GM12875 (cell line): ENCODE results near the gene PIK3CB.

Experiments used
- H3K4me3 ChIP-seq: one replicate; pipeline ENCODE4 v1.5.1; 2011; ENCODE audit warnings: low read depth, low read length, control low read depth
- TF ChIP-seq, protein P1 (sequence below): IDR thresholded peaks from 2 replicates; pipeline ENCODE4 v1.5.1; 2011; ENCODE audit warnings: low read depth, mild to moderate bottlenecking, control low read depth, inconsistent platforms, low read length, moderate library complexity, borderline replicate concordance; ENCODE audit not compliant: insufficient read depth

PIK3CB gene

GRCh38 chr3:138782755-138783154 lies 52.0 kb downstream of the PIK3CB start:
- no peak overlapping the region for H3K4me3 ChIP-seq
- TF ChIP-seq, protein P1, sequence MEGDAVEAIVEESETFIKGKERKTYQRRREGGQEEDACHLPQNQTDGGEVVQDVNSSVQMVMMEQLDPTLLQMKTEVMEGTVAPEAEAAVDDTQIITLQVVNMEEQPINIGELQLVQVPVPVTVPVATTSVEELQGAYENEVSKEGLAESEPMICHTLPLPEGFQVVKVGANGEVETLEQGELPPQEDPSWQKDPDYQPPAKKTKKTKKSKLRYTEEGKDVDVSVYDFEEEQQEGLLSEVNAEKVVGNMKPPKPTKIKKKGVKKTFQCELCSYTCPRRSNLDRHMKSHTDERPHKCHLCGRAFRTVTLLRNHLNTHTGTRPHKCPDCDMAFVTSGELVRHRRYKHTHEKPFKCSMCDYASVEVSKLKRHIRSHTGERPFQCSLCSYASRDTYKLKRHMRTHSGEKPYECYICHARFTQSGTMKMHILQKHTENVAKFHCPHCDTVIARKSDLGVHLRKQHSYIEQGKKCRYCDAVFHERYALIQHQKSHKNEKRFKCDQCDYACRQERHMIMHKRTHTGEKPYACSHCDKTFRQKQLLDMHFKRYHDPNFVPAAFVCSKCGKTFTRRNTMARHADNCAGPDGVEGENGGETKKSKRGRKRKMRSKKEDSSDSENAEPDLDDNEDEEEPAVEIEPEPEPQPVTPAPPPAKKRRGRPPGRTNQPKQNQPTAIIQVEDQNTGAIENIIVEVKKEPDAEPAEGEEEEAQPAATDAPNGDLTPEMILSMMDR: no peak

DNA sequence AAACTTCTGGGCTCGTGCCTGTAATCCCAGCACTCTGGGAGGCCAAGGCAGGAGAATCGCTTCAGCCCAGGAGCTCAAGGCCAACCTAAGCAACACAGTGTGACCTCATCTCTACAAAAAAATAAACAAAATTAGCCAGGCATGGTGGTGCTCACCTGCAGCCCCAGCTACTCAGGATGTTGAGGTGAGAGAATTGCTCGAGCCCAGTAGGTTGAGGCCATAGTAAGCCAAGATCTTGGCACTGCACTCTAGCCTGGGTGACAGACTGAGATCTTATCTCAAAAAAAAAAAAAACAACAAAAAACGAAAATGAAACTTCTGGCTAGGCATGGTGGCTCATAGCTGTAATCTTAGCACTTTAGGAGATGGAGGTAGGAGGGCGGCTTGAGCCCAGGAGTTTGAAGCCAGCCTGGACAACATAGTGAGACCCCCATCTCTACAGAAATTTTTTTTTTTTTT lies 53.7 kb downstream of the PIK3CB start:
- TF ChIP-seq, protein P1: no peak
- no peak overlapping the region for H3K4me3 ChIP-seq

- H3K4me3 ChIP-seq: no peak overlapping the region
- TF ChIP-seq, protein P1: no peak
Measured at GRCh38 chr3:138778643-138779042, 56.1 kb downstream of the PIK3CB start.

GRCh38 chr3:138776961-138777360 lies 57.8 kb downstream of the PIK3CB start:
- TF ChIP-seq, protein P1: no peak
- no peak overlapping the region for H3K4me3 ChIP-seq

- no peak overlapping the region for H3K4me3 ChIP-seq
- TF ChIP-seq, protein P1: no peak
Measured at GRCh38 chr3:138775254-138775595, 59.5 kb downstream of the PIK3CB start.

DNA sequence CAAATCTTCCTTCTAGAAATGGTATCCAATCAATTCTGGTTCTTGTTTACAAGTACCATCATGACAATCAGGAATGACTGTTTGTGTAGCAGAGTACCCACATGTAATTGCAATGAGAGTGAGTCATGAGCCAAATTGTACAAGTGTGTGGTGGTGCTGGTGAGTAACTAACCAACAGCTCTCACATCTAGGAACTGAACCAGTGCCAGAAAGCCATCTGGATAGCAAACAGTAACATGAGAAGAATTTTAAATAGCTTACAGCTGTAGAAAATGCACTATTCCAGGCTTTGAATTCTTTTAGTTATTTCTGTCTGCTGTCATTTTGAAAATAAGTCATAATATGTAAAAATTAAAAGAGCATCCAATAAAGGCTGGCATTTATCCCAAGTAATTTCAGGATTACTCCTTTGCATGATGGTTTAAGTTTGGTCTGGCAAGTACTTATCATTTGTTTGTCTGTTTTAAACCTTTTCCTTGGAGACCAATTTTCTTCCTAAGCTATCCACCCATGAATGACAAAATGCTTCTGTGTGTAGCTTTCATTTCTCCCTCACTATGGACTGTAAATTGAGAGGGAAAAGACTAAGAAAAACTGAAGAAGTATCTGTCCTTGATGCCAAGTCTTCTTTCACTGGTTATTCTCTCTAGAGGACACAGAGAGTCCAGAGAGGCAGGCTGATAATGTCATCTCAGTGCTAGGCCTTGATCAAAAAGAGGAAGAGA lies 60.0 kb downstream of the PIK3CB start:
- TF ChIP-seq, protein P1: no peak
- H3K4me3 ChIP-seq: no peak overlapping the region

GRCh38 chr3:138771585-138771984 lies 63.1 kb downstream of the PIK3CB start:
- TF ChIP-seq, protein P1: no peak
- no peak overlapping the region for H3K4me3 ChIP-seq
